Left kidney (tissue), 2 donors: Measurements from ENCODE around the gene RUNDC3A. TPM values are rescaled to one million over a fixed set of nuclear protein-coding genes. Genes with fewer than 3 reads are reported as not detected.
"Not testable (repeated sequence)": the region's sequence is repeated elsewhere in the genome, so short reads cannot be mapped to it uniquely, and the experiment has no call there.

Source experiments
- DNase-seq: peaks from one replicate; pipeline ENCODE4 v3.0.0-alpha.2; 2013
- polyA plus RNA-seq: library from polyadenylated mRNA; unstranded; fragments of 120-200 nt; gene quantifications from one replicate; pipeline ENCODE4 v1.2.1, GENCODE V29; 2013; ENCODE audit not compliant: insufficient read length

RUNDC3A gene
- polyA plus RNA-seq, 1 donor = 1.8 TPM

DNA sequence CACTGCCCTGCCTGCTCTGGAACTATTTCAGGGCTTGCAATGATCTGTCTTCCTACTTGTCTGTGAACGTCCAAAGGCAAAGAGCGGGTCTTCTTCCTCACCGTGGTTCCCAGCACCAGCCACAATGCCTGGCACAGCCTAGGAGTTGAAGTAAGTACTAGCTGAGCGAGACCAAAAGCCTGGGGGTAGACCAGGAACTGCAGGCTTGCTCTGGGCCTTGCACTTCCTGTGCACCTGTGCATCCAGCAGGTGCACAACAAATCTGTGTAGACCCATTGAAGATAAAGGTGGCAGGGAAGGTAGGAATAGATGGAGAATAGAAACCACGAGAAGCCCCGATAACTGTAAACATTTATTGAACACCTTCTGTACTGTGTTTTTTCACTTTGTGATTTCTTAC lies 50.6 kb downstream of the RUNDC3A start:
- no peak for DNase-seq

DNA sequence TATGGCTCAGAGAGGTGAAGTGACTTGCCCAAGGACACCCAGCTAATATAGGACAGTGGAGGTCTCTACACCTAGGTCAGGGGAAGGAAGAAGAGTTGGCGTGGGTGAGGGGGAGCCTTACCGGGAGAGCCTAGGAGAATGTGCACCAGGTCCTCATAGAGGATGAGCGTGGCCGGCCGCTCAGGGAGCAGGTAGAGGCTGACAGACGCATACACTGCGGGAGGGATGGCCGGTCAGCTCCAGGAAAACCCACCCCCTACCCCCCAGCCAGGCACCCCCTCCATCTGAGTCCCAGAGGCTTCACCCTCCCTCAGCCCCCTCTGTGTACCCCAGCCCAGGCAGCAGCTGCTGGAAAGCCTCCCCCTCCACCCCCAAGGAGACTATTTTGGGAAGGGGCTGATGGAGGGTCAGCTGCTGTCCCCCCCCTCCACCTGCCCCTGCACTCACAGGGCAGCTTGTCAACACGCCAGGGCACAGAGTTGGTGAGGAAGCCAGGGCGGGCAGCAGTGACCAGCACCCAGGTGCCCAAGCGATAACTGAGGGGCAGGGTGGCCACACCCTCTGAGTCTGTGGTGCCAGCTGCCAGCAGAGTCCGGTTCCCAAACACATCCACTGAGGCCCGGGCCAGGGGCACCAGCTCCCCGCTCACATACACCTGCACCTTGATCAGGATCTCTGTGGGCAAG lies 51.2 kb downstream of the RUNDC3A start:
- no peak for DNase-seq

DNA sequence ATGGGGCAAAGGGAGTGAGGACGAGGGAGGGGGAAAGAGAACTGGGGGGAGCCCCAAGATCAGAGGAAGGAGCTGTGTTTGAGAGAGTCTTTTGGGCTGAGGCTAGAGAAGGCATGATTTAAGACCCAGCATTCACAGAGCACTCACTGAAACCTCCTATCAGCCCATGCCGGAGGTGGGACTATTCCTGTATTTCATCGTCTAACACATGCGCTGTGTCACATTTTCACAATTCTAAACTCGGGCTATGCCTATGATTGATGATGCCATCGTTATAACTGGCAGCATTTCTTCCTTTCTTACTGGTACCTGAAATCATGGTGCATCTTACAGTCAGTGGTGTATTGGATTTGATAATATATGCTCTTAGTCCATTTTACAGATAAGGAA lies 51.7 kb downstream of the RUNDC3A start:
- no peak for DNase-seq

DNA sequence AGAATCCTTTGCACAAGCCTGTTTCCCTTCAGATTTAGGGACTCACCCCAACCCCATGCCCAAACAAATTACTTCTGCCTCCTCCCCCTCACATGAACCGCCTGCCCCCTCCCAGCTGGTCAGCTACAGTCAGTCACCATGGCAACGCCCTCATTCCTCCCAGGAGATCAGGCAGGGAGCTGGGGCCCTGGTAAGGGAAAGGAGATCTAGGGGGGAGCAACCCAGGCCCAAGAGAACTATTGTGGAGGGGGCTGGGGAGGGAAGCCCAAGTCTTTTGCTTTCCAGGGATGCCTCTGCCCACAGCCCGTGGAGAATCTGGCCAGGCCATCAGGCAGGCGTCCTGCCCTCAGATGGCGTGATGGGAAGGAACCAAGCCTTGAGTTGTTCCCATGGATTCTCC lies 52.4 kb downstream of the RUNDC3A start:
- peak; percentile 86 for DNase-seq

DNA sequence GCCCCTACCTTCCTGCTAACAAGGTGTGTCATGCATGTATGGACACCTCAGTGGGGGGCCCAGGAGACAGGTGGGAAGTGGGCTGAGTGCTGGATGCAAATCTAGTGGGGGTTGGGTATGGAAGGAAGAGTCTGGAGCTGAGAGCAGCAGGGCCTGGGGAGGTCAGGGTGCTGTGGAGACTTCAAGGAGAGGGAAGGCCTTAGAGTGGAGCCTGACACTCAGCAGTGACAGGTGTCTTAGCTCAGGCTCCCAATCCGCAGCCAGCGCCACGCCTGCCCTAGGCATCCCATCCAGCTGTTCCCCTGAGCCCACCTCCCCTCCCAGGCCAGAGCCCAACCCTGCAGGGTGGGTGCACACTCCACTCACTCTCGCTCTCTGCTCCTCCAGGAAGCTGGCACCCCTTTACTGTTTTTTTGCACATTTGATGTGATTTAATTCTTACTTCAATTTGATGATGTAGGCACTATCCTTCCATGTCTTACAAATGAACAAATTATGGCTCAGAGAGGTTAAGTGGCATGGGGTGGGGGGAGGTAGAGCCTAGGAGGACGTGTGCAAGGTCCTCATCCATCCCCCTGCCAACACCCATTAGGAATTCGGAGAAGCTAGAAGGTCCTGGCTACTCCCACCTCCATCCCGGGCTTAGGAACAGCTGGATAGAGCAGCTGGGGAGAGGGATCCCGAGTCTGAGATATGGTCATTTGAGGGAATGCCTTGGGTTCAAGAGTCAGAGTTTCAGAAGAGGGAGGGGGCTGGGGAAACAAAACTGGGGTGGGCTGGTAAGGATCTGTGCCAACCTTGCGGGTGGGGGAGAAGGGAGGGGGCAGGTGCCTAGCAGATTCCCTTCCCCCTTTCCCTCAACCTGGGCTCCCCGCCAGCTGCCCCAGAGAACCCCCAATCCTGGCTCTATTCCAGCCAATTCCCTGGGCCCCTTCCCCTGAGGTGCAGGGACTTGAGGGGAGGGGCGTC lies 53.2 kb downstream of the RUNDC3A start:
- DNase-seq = no peak

DNA sequence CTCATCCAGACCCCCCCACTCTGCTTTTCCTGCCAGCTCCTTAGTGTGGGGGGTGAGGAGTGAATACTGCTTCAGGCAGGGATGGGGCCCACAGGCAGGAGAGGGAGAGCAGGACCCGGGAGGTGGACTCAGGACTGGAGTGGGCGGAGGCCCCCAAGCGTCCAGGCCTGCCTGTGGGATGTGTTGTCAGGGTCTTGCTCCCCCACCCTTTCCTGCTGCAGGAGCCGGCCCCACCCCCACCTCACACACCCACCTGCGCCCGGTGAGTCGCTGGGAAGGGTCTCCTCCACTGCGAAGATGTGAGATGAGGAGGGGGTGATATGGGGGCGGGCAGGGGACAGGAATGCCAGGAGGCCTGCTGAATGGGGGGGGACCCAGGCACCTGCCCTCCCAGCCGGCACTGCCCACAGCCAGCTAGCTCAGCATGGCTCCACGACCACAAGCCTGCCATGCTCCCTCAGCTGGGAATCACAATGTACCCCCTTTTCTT lies 54.1 kb downstream of the RUNDC3A start:
- no peak for DNase-seq

DNA sequence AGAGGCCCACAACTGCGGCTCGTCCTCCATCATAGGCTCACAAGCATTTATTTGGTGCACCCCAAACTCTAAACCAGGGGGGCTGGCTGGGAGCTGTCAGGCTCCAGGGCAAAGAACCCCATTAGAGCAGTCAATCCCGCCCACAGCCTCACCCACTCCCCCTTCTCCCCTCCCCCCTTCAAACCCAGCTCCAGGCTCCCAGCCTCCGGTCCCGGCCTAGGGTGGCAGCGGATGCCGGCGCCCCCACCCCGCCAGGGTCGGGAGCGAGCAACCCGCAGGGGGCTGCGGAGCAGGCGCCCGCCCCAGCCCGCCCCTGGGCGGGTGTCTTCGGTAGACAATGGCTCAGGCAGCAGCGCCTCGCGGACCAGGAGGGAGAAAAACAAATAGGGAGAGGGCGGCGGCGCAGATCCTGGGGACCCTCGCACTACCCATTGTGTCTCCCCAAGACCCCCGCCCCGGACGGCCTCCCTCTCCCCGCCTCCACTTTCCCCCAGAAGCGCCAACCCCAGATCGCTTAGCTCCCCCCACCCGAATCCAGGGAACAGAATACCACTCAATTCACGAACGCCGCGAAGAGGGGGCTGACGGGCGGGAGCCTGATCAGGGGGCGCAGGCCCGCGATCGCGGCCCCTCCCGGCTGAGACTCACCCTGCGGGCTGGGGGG lies 54.7 kb downstream of the RUNDC3A start:
- DNase-seq = no peak

DNA sequence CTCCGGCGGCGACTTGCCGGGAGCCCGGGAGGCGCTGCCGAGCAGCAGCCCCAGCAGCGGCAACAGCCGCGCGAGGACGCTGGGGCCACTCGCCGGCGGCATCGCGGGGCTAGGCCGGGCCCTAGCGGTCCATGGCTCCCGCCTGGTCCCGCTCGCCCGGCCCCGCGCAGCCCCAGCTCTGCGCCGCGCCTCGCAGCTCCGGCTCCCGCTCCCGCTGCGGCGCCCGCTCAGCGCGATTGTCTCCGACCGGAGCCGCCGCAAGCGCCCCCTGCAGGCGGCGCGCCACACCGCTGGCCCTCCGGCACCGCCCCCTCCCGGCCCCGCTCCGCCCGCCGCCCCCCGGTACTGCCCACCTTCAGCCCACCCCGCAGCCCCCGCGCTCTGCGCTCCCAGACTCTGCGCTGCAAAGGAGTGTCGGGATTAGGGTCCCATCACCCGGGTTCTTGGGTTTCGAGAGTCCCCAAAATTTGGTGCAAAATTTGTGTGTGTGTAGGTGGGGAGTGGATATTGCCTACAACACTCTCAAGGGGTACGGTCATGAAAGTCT lies 55.3 kb downstream of the RUNDC3A start, which contains the start of gene FAM171A2:
Gene FAM171A2, minus strand, starts transcription at position 241 of the 547 bp plus-strand sequence. Its CDS starts 139 bp downstream, at position 102.
- no peak for DNase-seq

DNA sequence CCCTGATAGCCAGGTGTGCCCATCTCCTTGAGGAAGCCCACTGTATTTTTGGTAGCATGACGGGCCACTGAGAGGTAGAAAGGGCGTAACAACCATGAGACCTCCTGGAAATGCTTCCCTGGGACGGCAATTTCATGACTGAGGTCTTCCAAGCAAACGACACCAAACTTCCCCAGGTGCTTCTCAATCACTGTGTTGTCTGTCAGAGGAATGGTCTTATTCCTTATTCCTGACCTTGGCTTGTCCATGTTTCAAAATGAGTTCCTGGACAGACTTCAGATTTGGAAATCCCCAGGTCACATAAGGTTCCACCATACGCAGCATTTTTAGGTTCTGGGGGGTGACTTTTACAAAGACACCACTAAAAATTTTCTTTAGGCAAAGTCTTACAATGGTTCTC lies 56.6 kb downstream of the RUNDC3A start:
- DNase-seq = not testable (repeated sequence)

DNA sequence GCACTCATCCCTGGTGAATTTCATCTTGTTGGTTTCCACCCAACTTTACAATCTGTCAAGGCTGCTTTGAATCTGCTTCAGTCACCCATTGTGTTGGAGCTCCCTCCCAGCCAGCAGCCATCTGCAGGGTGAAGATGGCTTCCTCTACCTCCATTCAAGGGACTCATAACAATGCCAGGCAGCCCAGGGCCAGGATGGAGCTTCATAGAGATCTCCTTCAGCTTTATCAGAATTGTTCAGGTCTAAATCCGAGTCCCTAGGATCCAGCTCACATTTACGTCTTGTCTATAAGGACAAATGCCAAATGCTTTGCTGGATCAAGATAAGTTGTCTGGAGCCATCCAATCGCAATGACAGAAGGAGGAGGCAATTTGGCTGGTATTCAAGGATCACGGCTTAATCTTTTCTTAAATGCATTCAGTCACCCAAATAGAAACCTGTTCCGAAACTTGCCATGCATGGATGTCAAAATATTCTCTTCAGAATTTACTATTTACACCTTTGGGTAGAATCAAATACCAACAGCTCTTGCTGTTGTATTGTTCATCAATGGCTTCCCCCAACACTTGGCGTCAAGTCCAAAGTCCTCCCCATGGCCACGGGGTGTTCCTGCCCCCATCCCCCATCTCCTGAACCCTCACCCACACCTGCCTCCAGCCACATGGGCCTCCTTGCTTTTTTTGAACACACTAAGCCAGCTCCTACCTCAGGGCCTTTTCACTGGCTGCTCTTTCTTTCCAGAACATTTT lies 59.0 kb downstream of the RUNDC3A start:
- DNase-seq = no peak

Other genes with a start within 250 kb of the RUNDC3A start
- gene LSM12, start 241.9 kb upstream of the RUNDC3A start, polyA plus RNA-seq = 47.4 TPM
- gene G6PC3, start 237.9 kb upstream of the RUNDC3A start, polyA plus RNA-seq = 69.6 TPM
- gene HDAC5, start 185.0 kb upstream of the RUNDC3A start, polyA plus RNA-seq = 44.7 TPM
- 6.8 TPM for gene HROB, start 166.7 kb upstream of the RUNDC3A start, polyA plus RNA-seq
- gene ASB16, start 137.9 kb upstream of the RUNDC3A start, polyA plus RNA-seq = 3.0 TPM
- 46.8 TPM for gene TMUB2, start 121.6 kb upstream of the RUNDC3A start, polyA plus RNA-seq
- 69.2 TPM for gene ATXN7L3, start 108.7 kb upstream of the RUNDC3A start, polyA plus RNA-seq
- 121 TPM for gene UBTF, start 88.9 kb upstream of the RUNDC3A start, polyA plus RNA-seq
- 5.9 TPM for gene SLC4A1, start 40.5 kb upstream of the RUNDC3A start, polyA plus RNA-seq
- 85.4 TPM for gene SLC25A39, start 16.2 kb downstream of the RUNDC3A start, polyA plus RNA-seq
- 236 TPM for gene GRN, start 36.7 kb downstream of the RUNDC3A start, polyA plus RNA-seq
- 28.2 TPM for gene FAM171A2, start 55.3 kb downstream of the RUNDC3A start, polyA plus RNA-seq
- gene ITGA2B, start 81.0 kb downstream of the RUNDC3A start, polyA plus RNA-seq = 4.4 TPM
- 65.1 TPM for gene GPATCH8, start 194.8 kb downstream of the RUNDC3A start, polyA plus RNA-seq
- gene FZD2, start 248.9 kb downstream of the RUNDC3A start, polyA plus RNA-seq = 25.8 TPM